K562 (cell line): ENCODE results near the gene DNAJB7. TPM values are rescaled to one million over a fixed set of nuclear protein-coding genes. Genes with fewer than 3 reads are reported as not detected.
A peak's percentile ranks its signal among the peaks of the same experiment; 100 is the strongest.
"Not testable (repeated sequence)": the region's sequence is repeated elsewhere in the genome, so short reads cannot be mapped to it uniquely, and the experiment has no call there.

Source experiments
- ATAC-seq: fragments of 200-7000 bp; cut with Tn5 transposase; 3 replicates; pipeline ENCODE4 v1.9.1; 2020; ENCODE audit warnings: moderate library complexity
- BruUV-seq: library from RNA; stranded (reverse); fragments of 400-500 nt; replicated peaks from 2 replicates; lab custom pipeline; 2021; lab: Mats Ljungman, UMichigan
- CTCF ChIA-PET: fragments of 300-600 bp; formaldehyde crosslinking; extraction: SDS; loops from one replicate; lab custom pipeline; 2021; ENCODE audit warnings: low intra/inter-chr PET ratio; lab: Yijun Ruan, JAX
- POLR2A ChIA-PET: fragments of 300-600, 350-650 bp; sonication (Branson Sonifier 250); formaldehyde crosslinking; extraction: SDS; loops from one replicate; lab custom pipeline; 2021; ENCODE audit warnings: antibody characterized with exemption, inconsistent platforms; lab: Yijun Ruan, JAX
- DNase-seq, 4 experiments: peaks; one replicate each; pipeline versions ENCODE4 v3.0.0 to v3.0.0-alpha.2; 2011 to 2018; ENCODE audit warnings: low spot score in 3 of 4, mixed read lengths in 3 of 4; ENCODE audit errors: extremely low read depth in 1 of 4
- FAIRE-seq: peaks from 2 replicates; lab custom pipeline; 2011; peaks lifted over from hg19 to GRCh38; lab: Jason Lieb, UNC
- H2AFZ ChIP-seq: 2 replicates; pipeline ENCODE4 v1.6.0; 2011; ENCODE audit warnings: low read depth, low read length, control low read depth, inconsistent platforms
- H3K27ac ChIP-seq: fragments of 200-600 bp; 3 replicates; pipeline ENCODE4 v1.8.0; 2011; ENCODE audit warnings: low read depth, mild to moderate bottlenecking, control low read depth, inconsistent platforms, low read length, moderate library complexity, mixed read lengths; ENCODE audit errors: extremely low read depth
- H3K27me3 ChIP-seq, 2 experiments: fragments of 300-600 bp in 1 of 2; 2 replicates in 1 of 2; 3 replicates in 1 of 2; pipeline versions ENCODE4 v1.6.0 to v1.8.0; 2011; ENCODE audit warnings: inconsistent platforms in 2 of 2, low read length in 2 of 2, mild to moderate bottlenecking in 1 of 2, mixed read lengths in 1 of 2, moderate library complexity in 1 of 2; ENCODE audit not compliant: control insufficient read depth in 2 of 2, insufficient read depth in 2 of 2
- H3K36me3 ChIP-seq: fragments of 300-600 bp; 3 replicates; pipeline ENCODE4 v1.8.0; 2011; ENCODE audit warnings: mild to moderate bottlenecking, low read length, inconsistent platforms; ENCODE audit not compliant: control insufficient read depth, insufficient read depth
- H3K4me1 ChIP-seq, 2 experiments: fragments of 200-600 bp in 1 of 2; replicated peaks in 1 of 2; 2 replicates in 1 of 2; 3 replicates in 1 of 2; pipeline versions ENCODE4 v1.5.1 to v1.8.0; 2011; ENCODE audit warnings: inconsistent platforms in 2 of 2, low read length in 2 of 2, mild to moderate bottlenecking in 1 of 2, mixed read lengths in 1 of 2, moderate library complexity in 1 of 2; ENCODE audit not compliant: control insufficient read depth in 2 of 2, insufficient read depth in 2 of 2
- H3K4me2 ChIP-seq: 2 replicates; pipeline ENCODE4 v1.6.1; 2011; ENCODE audit warnings: low read length, control low read depth, inconsistent platforms, mixed read lengths; ENCODE audit not compliant: insufficient read depth
- H3K4me3 ChIP-seq: fragments of 200-600 bp; sonication (generic), shearing (Covaris generic); 2 replicates; pipeline ENCODE4 v1.5.1; 2016; ENCODE audit warnings: control low read depth, inconsistent platforms
- H3K79me2 ChIP-seq: fragments of 200-600 bp; 3 replicates; pipeline ENCODE4 v1.8.0; 2011; ENCODE audit warnings: low read length, inconsistent platforms; ENCODE audit not compliant: control insufficient read depth, insufficient read depth
- H3K9ac ChIP-seq, 2 experiments: 2 replicates each; pipeline versions ENCODE4 v1.6.0 to v1.6.1; 2011; ENCODE audit warnings: low read depth in 2 of 2, low read length in 2 of 2, control low read depth in 1 of 2, inconsistent platforms in 1 of 2, mild to moderate bottlenecking in 1 of 2, mixed read lengths in 1 of 2; ENCODE audit not compliant: insufficient read depth in 1 of 2
- H3K9me1 ChIP-seq: one replicate; pipeline ENCODE4 v1.6.0; 2011; ENCODE audit warnings: inconsistent platforms, mild to moderate bottlenecking, low read length, moderate library complexity; ENCODE audit not compliant: control insufficient read depth, insufficient read depth
- H3K9me3 ChIP-seq: replicated peaks from 2 replicates; pipeline ENCODE4 v1.5.1; 2011; ENCODE audit warnings: low read depth, low read length, inconsistent platforms; ENCODE audit not compliant: control insufficient read depth, insufficient read depth
- H4K20me1 ChIP-seq: replicated peaks from 2 replicates; pipeline ENCODE4 v1.6.1; 2011; ENCODE audit warnings: low read length, inconsistent platforms, mixed read lengths; ENCODE audit not compliant: control insufficient read depth, insufficient read depth
- CEBPB ChIP-seq: fragments of 450-650 bp; IDR thresholded peaks from 2 replicates; pipeline ENCODE4 v1.6.1; 2016; ENCODE audit warnings: missing genetic modification characterization, missing compliant biosample characterization
- CEBPG ChIP-seq, 3 experiments: fragments of 200-800 bp in 1 of 3; sonication (Bioruptor generic) in 1 of 3; sonication (generic) in 1 of 3; formaldehyde crosslinking in 1 of 3; IDR thresholded peaks in 2 of 3; conservative IDR thresholded peaks in 1 of 3; 2 replicates each; pipeline versions ENCODE4 v1.6.1 to v1.8.0; 2016 to 2022; ENCODE audit warnings: missing compliant biosample characterization in 2 of 3, missing genetic modification characterization in 2 of 3, mild to moderate bottlenecking in 1 of 3, missing genetic modification reagents in 1 of 3
- THAP12 ChIP-seq: fragments of 250-450 bp; sonication (Bioruptor Pico); IDR thresholded peaks from 2 replicates; pipeline ENCODE4 v1.9.0; 2021; ENCODE audit warnings: mild to moderate bottlenecking, inconsistent platforms
- WGBS: fragments of 100-300 bp; shearing (Covaris generic); methylation state at CpG from one replicate; pipeline ENCODE4 v1.1.6; 2016; ENCODE audit warnings: low coverage, mixed read lengths; ENCODE audit not compliant: insufficient coverage; ENCODE audit errors: missing lambda C conversion rate; 5-methylcytosine and 5-hydroxymethylcytosine counted together
- in situ Hi-C: fragments of 300-500 bp; cut with MboI; formaldehyde crosslinking; loops from 4 replicates; pipeline ENCODE4 v1.15.0; 2018; ENCODE audit warnings: inconsistent platforms, mixed read lengths
- intact Hi-C: fragments of 100-400 bp; cut with micrococcal nuclease; formaldehyde crosslinking; loops from 2 replicates; pipeline ENCODE4 v1.14.2; 2022
- polyA plus RNA-seq, 8 experiments: library from polyadenylated mRNA; depleted of rRNA in 4 of 8; stranded (reverse) in 5 of 8; unstranded in 3 of 8; fragments of >200 nt; fragmentation: Nextera tagmentation in 2 of 8; fragmentation: Illumina TruSeq in 1 of 8; extraction: Ambion mirVana in 2 of 8; extraction: Trizol in 1 of 8; gene quantifications; 2 replicates each; pipeline versions ENCODE4 v1.2.1 to v1.2.3, GENCODE V29; 2011 to 2014; ENCODE audit warnings: inconsistent platforms in 1 of 8, missing spikeins in 1 of 8
- total RNA-seq, 7 experiments: library from RNA; depleted of rRNA in 6 of 7; stranded (reverse); fragments of >200 nt in 6 of 7; fragmentation: Illumina TruSeq in 2 of 7; extraction: Trizol in 2 of 7; gene quantifications; 2 replicates each; pipeline versions ENCODE4 v1.2.1 to v1.2.3, GENCODE V29; 2011 to 2021; ENCODE audit warnings: low replicate concordance in 1 of 7

Gene DNAJB7
- total and polyA plus RNA-seq, 9 of the 15 experiments (the other 6 are each of a cell fraction or from before 2014, with no cell fraction given) = 0.13 to 0.21 TPM; not detected in 7

- TF ChIP-seq THAP12 (CRISPR knock-in tag) = no peak
- TF ChIP-seq, all 486 proteins: peak for 0
Observed at GRCh38 chr22:40826984-40827741, 34.8 kb downstream of the DNAJB7 start (continued).

- H3K79me2 ChIP-seq; in situ Hi-C loops; H3K9me3 ChIP-seq; H3K4me2 ChIP-seq; DNase-seq; H3K9me1 ChIP-seq; POLR2A ChIA-PET; FAIRE-seq; H3K4me1 ChIP-seq; H3K9ac ChIP-seq; ATAC-seq; H3K4me3 ChIP-seq; H3K27ac ChIP-seq; CTCF ChIA-PET; intact Hi-C loops; H4K20me1 ChIP-seq; H2AFZ ChIP-seq; H3K27me3 ChIP-seq; TF ChIP-seq CEBPG (CRISPR knock-in tag; IDR thresholded peaks at IDR 0.05): not testable (repeated sequence)
- peaks cover 58% of the 10 kb centered on the region; the same call in 2 of the 3 replicates for H3K36me3 ChIP-seq
- 91% methylated on average over 2 of the region's 2 CpGs for WGBS
- peak in 1 of 2 experiments; percentile 62; a peak in 1 of 4 replicates for TF ChIP-seq CEBPG (tag; conservative IDR thresholded peaks at IDR 0.05 in 1 of 2, IDR thresholded peaks at IDR 0.05 in 1 of 2)
- peak; percentile 79 for TF ChIP-seq CEBPB (tag)
- BruUV-seq = TSS peak; percentile 78
Observed at GRCh38 chr22:40826292-40826691, 35.6 kb downstream of the DNAJB7 start.
